HG03064 (cell line): ENCODE results near the gene CILP.
"Not testable (repeated sequence)": the region's sequence is repeated elsewhere in the genome, so short reads cannot be mapped to it uniquely, and the experiment has no call there.

Experiments used
- ATAC-seq: cut with Tn5 transposase; IDR thresholded peaks from one replicate; pipeline ENCODE4 v1.9.1; 2021; ENCODE audit warnings: low read depth; ENCODE audit not compliant: unreplicated experiment

CILP gene

DNA sequence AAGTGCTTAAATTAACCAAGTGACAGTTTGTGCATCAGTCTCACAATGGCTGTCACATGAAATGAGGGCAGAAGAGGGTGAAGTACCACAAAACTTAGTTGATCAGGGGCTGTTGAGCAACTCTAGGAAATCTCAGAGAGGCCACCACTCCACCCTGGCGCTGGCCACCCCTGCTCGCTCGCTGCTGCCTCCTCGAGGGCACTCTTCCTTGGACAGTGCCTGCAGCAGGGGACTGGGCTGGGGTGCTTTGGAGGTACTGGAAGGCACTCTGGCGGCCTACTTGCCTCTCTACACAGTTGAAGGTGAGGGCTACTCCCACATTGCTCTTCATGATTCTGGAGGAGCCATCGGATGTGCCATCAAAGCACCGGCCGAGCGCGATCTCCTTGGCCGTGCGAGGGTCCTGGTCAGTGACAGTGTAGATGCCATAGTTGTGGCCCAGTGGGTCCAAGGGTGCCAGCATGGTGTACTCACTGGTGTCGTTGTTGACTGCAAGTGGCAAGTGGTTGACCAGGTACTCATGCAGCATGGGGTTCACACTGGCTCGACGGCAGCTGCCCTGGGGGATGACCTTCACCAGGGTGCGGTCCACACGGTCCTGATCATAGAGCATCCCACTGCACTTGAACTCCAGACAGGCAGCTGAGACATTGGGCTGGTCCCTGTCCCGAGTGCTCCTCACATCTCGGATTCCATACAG is 14.5 kb downstream of the CILP start:
- ATAC-seq, result no peak

DNA sequence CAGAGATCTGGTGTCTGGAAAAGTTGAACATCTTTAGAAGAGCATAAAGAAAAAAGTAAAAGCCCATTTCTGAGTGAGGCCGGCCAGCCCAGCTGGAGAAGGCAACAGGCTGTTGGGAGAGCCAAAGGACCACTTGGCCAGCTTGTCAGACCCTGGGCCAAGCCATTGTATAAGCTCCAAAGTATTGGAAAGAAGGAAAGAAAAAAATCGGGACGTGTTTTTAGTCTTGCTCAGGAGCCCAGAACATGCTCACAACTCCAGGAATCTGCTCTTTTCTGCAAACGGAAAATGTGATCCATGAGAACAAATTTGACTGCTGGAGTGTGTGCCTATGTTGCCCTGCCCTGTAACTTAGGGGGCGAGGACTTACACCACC is 15.7 kb downstream of the CILP start:
- ATAC-seq, result no peak

DNA sequence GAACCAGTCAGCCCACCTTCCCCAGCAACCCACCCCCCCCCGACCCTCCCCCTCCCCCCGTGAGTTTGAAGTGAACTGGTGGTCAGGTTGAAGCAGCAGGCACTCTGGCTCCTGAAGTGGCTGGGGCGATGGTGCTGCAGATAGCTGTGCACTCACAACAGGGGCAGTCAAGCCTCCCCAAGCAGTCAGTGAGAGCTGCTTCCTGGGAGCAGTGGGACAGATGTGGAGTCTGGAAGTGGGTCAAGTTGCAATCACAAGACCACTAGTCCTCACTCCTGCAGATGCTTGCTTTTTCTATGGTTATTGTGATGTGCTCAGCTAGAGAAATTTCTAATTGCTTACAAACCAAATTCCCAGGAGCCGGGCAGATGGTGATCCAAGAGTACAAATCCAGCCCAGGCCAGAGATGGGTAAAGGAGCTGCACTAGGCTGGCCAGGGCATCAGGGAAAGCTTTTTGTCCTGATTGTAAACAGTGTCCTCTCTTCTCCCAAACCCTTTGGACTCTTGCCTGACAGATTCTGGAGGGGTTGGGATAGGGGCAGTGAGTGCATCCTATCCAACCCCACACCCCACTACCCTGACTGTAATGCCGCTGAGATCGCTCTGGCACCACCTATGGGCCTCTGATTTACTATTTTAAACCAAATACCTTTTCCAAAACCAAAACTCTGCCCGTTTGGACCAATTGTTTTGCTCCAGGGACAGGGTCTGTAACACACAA is 16.3 kb downstream of the CILP start:
- no peak for ATAC-seq

DNA sequence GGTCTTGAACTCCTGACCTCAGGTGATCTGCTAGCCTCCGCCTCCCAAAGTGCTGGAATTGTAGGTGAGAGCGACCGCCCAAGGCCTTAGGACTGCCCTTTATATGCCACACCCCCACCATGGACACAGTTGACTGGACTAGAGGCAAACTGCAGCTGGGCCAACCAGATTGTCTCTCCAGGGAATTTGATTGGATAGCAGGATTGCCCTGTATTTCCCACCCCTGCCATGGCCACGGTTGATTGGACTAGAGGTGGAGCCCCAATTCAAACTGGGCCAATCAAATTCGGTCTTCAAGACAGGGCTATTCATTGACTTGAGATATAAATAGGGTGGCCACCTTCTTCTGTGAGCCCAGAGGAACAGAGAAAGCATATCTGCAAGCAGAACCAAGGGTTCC is 19.3 kb downstream of the CILP start:
- ATAC-seq, result no peak

DNA sequence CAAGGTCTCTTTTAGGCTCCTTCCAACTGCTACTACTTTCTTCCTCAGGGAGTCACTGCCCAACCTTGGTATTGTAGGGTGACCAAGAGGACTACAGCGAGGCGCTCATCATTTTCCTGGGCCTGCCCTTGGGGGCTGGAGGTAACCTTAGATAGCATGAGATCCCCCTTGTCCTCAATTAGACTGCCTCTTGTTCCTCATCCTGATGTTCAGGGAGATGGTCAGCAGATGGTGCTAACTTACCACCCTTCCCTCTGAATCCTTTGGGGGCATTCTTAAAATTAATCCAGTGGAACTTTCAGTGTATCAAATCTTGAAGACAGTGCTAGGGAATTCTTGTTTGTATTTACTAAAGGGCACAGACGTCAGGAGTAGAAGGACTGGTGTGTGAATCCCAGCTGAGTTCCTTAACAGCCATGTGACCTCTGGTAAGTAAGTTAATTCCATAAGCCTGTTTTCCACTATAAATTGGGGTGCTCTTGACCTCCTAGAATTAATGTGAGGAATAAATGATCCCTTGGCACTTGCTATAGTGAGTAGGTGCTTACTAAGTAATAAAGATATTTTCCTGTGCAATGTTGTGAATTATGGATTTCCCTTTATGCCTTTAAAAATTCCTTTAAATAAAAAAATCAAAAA is 22.1 kb downstream of the CILP start:
- ATAC-seq, result no peak

DNA sequence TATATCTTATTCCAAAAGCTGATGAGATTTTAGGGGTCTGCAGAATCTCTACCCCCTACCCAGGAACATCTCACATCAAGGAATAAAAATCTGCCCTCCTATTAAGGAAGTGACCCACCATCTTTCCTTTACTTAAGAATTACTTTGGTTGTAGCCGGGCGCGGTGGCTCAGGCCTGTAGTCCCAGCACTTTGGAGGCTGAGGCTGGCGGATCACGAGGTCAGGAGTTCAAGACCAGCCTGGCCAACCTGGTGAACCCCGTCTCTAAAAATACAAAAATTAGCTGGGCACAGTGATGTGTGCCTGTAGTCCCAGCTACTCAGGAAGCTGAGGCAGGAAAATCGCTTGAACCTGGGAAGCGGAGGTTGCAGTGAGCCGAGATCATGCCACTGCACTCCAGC is 22.8 kb downstream of the CILP start:
- ATAC-seq, result not testable (repeated sequence)

DNA sequence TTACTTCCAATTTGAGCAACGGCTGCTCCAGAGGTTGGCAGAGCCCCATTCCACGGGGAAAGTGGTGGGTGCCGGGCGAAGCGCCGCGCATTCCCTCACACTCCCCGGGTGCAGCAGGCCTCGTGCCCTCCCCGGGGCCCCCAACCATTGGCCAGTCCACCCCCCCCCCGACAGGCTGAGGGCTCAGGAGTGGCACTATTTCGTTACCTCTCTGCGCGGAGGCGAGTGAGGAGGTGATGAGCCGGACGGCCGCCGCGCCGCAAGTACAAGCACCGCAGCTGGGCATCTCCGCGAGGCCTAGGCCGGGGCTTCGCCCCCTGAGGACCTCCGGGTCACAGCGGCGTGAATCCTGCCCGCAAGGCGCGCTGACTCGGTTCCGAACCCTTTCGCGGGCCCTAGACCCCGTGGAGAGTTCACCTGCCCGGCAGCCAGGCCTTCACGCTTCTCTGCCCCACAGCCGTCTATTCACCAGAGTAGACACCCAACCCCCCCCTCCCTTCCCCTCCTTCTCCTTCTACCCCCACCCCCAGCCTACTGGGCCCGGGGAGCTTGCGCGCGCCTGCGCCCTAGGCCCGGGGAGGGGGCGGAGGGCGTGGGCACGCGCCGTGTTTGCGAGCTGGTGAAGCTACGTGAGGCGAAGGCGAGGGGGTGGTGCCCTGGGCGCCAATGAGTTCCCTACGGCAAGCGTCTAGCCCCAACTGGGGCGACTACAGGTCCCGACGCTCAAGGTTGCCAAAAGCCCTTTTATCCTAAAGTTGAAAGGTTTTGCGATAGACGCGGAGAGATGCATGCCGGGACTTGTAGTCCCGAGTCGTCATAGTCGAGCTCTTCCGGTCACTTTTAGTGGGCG is 26.2 kb downstream of the CILP start, which contains the start of gene CLPX:
Gene CLPX (minus strand): TSS at position 475 of the 850 bp plus-strand sequence. CDS start 189 bp downstream, at position 286.
- no peak for ATAC-seq

DNA sequence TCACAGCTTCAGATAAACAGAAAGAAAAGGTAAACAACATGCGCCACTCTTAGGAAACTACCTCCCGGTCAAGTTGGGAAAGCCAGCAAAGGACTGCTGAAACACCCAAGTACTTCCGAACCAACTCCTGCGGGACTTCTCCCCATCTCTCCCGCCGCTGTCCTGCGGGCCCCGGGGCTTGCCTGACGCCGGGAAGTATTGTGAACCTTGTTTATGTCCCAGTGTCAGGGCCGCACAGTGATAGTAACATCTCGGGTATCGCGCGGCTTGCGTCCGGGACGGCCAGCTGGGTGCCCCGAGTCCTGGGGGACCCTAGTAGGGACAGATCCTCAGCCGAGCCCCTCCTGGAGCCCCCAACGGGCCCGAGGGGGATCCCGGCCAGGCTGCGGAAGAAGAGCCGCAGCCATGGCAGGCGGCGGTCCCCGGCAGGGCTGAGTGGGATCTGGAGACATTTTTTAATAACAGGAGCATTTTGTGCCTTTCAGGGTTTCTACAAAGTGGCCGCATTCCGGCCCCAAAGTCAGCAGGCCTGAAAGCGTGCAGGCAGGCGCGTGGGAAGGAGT is 26.9 kb downstream of the CILP start:
- no peak for ATAC-seq

DNA sequence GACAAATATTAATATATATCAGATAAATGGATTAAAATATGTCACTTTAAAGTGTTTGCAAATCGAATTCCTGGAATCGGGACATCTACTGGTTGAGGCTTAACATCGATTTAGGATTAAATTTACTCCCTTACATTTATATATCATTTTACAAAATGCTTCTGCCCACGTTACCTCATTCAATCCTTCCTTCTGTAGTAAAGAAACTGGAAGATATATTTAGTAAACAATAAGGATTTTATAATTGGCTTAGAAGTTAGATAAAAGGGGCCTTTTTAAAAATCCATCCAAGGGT is 27.5 kb downstream of the CILP start:
- no peak for ATAC-seq

DNA sequence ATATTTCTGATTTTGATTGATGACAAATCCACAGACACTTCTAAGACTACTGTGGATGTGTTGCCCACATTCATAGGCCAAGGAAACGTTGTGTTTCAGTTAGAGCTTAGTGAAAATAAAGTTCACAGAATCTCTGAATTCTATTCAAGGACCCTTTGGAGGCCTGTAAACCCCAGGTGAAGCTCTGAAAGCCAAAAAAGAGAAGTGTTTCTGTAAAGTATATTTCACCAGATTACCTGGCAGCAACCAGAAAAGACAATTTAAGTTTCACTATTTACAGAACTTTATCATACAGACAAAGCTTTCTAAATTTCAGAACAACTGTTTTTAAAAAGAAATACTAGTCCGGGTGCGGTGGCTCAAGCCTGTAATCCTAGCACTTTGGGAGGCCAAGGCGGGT is 28.7 kb downstream of the CILP start:
- ATAC-seq, result no peak

DNA sequence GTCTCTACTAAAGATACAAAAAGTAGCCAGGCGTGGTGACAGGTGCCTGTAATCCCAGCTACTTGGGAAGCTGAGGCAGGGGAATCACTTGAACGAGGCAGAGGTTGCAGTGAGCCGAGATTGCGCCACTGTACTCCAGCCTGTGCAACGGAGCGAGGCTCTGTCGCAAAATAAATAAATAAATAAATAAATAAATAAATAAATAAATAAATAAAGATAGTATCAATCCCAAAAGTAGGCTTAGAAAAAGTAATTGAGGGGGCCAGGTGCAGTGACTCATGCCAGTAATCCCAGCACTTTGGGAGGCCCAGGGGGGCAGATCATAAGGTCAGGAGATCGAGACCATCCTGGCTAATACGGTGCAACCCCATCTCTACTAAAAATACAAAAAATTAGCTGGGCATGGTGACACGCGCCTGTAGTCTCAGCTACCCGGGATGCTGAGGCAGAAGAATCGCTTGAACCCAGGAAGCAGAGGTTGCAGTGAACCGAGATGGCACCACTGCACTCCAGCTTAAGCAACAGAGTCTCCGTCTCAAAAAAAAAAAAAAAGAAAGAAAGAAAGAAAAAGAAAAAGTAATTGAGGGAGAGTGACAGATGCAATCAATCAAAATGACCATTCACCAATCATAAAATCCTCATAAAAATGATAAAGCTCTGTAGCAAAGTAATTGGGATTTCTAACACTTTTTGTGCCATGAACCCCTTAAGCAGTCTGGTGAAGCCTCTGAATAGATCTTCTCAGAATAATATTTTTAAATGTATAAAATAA is 29.5 kb downstream of the CILP start:
- not testable (repeated sequence) for ATAC-seq

DNA sequence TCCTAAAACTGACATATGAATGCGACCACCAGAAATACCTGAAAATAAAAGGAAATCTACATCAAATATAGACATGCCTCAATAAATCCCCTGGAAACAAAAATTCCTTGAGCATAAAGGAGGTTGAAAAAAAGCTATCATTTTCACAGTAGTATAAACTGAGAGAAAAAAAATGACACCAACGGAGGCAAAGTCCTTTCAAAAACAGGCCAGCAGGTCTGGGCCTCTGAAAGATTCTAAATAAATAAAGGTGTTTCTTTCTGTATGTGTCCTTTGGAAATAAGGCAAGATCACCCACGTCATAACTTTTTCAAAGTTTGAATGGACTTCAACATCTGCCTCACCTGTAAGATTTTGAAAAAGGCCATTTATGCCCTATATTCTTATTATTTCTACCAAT is 31.1 kb downstream of the CILP start:
- no peak for ATAC-seq

DNA sequence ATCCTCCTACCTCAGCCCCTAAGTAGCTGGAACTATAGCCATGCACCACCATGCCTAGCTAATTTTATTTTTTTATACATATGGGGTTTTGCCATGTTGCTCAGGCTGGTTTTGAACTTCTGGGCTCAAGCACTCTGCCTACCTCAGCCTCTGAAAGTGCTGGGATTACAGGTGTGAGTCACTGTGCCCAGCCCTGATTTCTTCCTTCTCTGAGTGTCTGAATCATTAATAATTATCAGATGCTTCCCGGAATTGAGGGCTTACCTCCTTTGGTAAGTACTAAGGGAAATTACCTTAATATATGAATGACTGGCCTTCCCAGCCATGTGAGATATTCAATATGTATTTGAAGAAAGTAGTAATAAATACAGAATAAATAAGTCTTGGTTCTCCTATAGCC is 33.4 kb downstream of the CILP start:
- no peak for ATAC-seq

DNA sequence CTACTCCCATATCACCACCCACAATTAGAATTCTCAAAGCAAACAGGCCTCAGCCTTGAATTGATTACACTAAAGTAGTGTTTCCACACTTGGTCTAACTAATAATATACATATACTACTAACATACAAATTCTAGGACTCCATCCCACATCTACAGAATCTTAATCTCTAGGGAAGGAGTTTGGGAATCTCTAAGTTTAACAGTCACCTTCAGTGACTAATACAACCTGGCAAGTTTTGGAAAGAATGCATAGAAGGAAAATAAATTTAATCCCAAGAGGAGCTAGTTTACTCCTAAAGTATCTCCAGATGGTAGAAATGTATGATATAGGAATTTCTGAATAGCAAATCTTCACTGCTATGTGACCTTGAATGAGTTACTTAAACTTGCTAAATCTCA is 35.2 kb downstream of the CILP start:
- no peak for ATAC-seq

DNA sequence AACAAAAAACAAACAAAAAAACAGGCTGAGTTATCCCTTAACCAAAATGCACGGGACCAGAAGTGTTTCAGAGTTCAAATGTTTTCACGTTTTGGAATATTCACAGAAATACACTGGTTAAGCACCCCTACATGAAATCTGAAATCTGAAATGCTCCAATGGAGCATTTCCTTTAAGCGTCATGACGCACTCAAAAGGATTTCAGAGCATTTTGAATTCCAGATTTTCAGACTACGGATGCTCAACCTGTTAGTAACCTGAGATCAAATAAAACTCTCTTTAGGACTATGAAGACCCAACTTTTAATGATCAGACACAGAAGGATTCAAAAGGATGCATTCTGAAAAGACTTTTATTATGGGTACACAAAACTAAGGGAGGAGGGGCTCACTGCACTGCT is 35.8 kb downstream of the CILP start:
- no peak for ATAC-seq

DNA sequence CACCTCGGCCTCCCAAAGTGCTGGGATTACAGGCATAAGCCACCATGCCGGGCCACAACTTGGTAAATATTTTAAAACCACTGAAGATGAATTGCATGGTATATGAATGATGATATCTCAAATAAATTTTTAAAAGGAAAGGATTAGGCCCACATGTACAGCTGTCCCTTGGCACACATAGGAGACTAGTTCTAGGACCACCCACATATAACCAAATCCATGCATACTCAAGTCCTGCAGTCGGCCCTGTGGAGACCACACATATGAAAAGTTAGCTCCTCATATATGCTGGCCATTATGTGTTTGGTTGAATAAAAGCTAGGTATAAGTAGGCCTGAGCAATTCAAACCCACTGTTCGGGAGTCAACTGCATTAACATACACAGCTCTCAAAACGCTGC is 36.8 kb downstream of the CILP start:
- ATAC-seq, result no peak

DNA sequence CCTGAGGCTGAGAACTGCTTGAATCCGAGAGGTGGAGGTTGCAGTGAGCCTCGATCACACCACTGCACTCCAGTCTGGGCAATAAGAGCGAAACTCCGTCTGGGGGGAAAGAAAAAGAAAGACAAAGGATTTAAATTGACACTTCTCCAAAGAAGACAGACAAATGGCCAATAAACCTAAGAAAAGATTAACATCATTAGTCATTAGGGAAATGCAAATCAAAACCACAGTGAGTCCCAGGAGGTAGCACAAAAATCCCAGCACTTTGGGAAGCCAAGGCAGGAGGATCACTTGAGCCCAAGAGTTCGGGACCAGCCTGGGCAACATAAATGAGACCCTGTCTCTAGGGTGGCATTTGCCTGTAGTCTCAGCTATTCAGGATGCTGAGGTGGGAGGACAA is 38.7 kb downstream of the CILP start:
- no peak for ATAC-seq

DNA sequence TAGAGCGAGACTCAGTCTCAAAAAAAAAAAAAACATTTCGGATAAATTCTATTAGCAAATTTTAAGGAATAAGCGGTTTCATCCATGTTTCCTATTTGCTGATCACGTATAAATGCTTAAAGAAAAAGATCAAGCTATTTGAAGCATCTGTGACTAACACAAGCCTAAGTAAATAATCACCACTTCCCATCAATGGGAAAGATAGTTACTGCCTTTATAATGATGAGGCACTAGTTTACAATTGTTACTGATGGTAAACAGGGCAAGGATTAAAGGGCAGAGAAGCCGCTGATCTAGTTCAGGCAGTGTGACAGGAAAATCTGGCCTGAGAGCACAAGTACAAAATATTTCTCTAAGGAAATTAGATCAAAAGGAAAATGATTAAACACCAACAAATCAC is 39.8 kb downstream of the CILP start:
- ATAC-seq, result no peak

DNA sequence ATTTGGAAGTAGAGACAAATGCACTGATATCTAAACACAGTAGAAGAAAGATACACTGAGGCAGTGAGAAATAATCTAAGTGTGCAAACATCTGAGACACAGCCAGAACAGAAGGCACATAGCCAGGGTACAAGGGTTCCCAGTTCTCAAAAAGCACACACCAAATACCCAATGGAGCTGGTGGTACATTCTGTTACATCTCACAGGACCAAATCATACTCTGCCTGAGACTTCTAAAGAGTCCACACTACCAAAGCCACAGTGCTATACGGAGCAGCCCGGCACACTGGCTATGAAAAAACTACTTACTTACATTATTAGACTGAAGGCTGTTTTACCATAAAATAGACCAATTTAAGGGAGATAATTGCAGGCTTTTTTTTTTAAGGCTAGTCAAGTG is 45.4 kb downstream of the CILP start:
- ATAC-seq, result no peak

DNA sequence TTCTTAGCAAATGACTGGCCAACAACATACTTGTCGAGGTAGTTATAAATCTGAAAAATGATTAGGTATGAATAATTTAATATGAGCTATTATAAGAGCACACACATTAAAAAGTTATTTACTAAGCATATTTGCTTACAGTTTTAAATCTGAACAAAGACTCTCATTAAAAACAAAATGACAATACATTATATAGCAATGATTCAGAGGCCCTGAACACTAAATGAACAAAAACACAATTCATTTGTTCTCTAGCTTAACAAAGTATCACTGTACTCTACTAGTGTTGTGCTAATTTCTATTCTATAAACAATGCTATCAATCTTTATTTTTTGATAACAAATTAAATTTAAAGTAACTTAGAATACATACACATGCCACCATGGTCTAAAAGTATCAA is 47.1 kb downstream of the CILP start:
- no peak for ATAC-seq
